HepG2 (cell line): ENCODE measurements around the gene DDAH1. TPM values are rescaled to one million over a fixed set of nuclear protein-coding genes. Genes with fewer than 3 reads are reported as not detected.

Experiments used
- ATAC-seq: fragments of 200-7000 bp; cut with Tn5 transposase; 3 replicates; pipeline ENCODE4 v1.9.1; 2020; ENCODE audit warnings: mild to moderate bottlenecking, moderate library complexity
- BruUV-seq: library from RNA; stranded (reverse); fragments of 400-500 nt; replicated peaks from 2 replicates; lab custom pipeline; 2021; lab: Mats Ljungman, UMichigan
- CTCF ChIA-PET: fragments of 300-600 bp; formaldehyde crosslinking; extraction: SDS; loops from one replicate; lab custom pipeline; 2021; ENCODE audit warnings: low total read pairs, inconsistent platforms, low intra/inter-chr PET ratio; lab: Yijun Ruan, JAX
- POLR2A ChIA-PET: fragments of 350-600 bp; sonication (Branson Sonifier 250); formaldehyde crosslinking; loops from one replicate; lab custom pipeline; 2020; ENCODE audit warnings: antibody characterized with exemption, inconsistent platforms; lab: Yijun Ruan, JAX
- DNase-seq: peaks from one replicate; pipeline ENCODE4 v3.0.0-alpha.2; 2015; ENCODE audit warnings: low spot score
- FAIRE-seq: peaks from 3 replicates; lab custom pipeline; 2011; peaks lifted over from hg19 to GRCh38; lab: Jason Lieb, UNC
- H2AFZ ChIP-seq: one replicate; pipeline ENCODE4 v1.6.1; 2011; ENCODE audit warnings: low read length, inconsistent platforms
- H3K27ac ChIP-seq: fragments of 300-600 bp; 3 replicates; pipeline ENCODE4 v1.8.0; 2011; ENCODE audit warnings: mixed run types, mild to moderate bottlenecking, mixed read lengths, low read length, inconsistent platforms; ENCODE audit not compliant: insufficient read depth; ENCODE audit errors: extremely low read length
- H3K27me3 ChIP-seq, 2 experiments: fragments of 200-600 bp in 1 of 2; 2 replicates in 1 of 2; 3 replicates in 1 of 2; pipeline versions ENCODE4 v1.6.0 to v1.8.0; 2011; ENCODE audit warnings: low read length in 2 of 2, mild to moderate bottlenecking in 2 of 2, moderate library complexity in 2 of 2, inconsistent platforms in 1 of 2; ENCODE audit not compliant: insufficient read depth in 2 of 2, control insufficient read depth in 1 of 2
- H3K36me3 ChIP-seq, 2 experiments: fragments of 200-600 bp in 1 of 2; replicated peaks in 1 of 2; 2 replicates in 1 of 2; 3 replicates in 1 of 2; pipeline versions ENCODE4 v1.5.1 to v1.8.0; 2011; ENCODE audit warnings: low read length in 2 of 2, inconsistent platforms in 1 of 2; ENCODE audit not compliant: insufficient read depth in 2 of 2, control insufficient read depth in 1 of 2
- H3K4me1 ChIP-seq: 2 replicates; pipeline ENCODE4 v1.5.1; 2012; ENCODE audit warnings: low read length, inconsistent platforms; ENCODE audit not compliant: insufficient read depth
- H3K4me2 ChIP-seq: 2 replicates; pipeline ENCODE4 v1.6.0; 2011; ENCODE audit warnings: low read depth, low read length, inconsistent platforms
- H3K4me3 ChIP-seq, 3 experiments: fragments of 200-600 bp in 1 of 3; sonication (generic), shearing (Covaris generic) in 1 of 3; replicated peaks in 1 of 3; 2 replicates each; pipeline ENCODE4 v1.5.1; 2011 to 2016; ENCODE audit warnings: low read length in 3 of 3, inconsistent platforms in 2 of 3, low read depth in 2 of 3, mild to moderate bottlenecking in 2 of 3, control low read depth in 1 of 3, mixed read lengths in 1 of 3; ENCODE audit not compliant: insufficient read depth in 1 of 3
- H3K79me2 ChIP-seq: one replicate; pipeline ENCODE4 v1.6.1; 2011; ENCODE audit warnings: low read length, inconsistent platforms; ENCODE audit not compliant: insufficient read depth
- H3K9ac ChIP-seq: 2 replicates; pipeline ENCODE4 v1.6.0; 2011; ENCODE audit warnings: mild to moderate bottlenecking, low read depth, low read length, inconsistent platforms; ENCODE audit not compliant: insufficient read depth
- H3K9me3 ChIP-seq: 2 replicates; pipeline ENCODE4 v1.5.1; 2012; ENCODE audit warnings: mild to moderate bottlenecking, low read length
- H4K20me1 ChIP-seq: 2 replicates; pipeline ENCODE4 v1.6.0; 2011; ENCODE audit warnings: inconsistent platforms, mild to moderate bottlenecking, low read length, moderate library complexity; ENCODE audit not compliant: insufficient read depth
- HMGXB3 ChIP-seq: sonication (generic); formaldehyde crosslinking; IDR thresholded peaks from 2 replicates; pipeline ENCODE4 v1.4.0; 2020; ENCODE audit warnings: missing genetic modification reagents, borderline replicate concordance
- MNT ChIP-seq: fragments of 450-650 bp; IDR thresholded peaks from 2 replicates; pipeline ENCODE4 v1.6.1; 2016
- SAFB2 ChIP-seq: sonication (generic); formaldehyde crosslinking; IDR thresholded peaks from 2 replicates; pipeline ENCODE4 v1.5.1; 2020; ENCODE audit warnings: missing genetic modification reagents, low read depth, mild to moderate bottlenecking, borderline replicate concordance
- YY1 ChIP-seq: IDR thresholded peaks from 2 replicates; pipeline ENCODE4 v1.6.1; 2011; ENCODE audit warnings: low read length, low read depth, moderate library complexity, mild to moderate bottlenecking; ENCODE audit not compliant: insufficient read depth, insufficient replicate concordance
- ZNF296 ChIP-seq: sonication (generic); formaldehyde crosslinking; conservative IDR thresholded peaks from 2 replicates; pipeline ENCODE4 v1.5.0; 2020; ENCODE audit warnings: mild to moderate bottlenecking, missing genetic modification reagents
- WGBS: methylation state at CpG from one replicate; pipeline ENCODE4 v1.1.6; 2017; ENCODE audit warnings: low lambda C conversion rate; 5-methylcytosine and 5-hydroxymethylcytosine counted together
- in situ Hi-C: cut with HindIII; loops from 2 replicates; pipeline ENCODE4 v1.10.0; 2017; ENCODE audit warnings: low pct_unique_long_range_greater_than_20kb; ENCODE audit not compliant: extremely low pct_ligation_motif_present
- intact Hi-C: fragments of 100-400 bp; cut with micrococcal nuclease; formaldehyde crosslinking; loops from one replicate; pipeline ENCODE4 v1.10.0; 2022; ENCODE audit not compliant: unreplicated experiment
- polyA plus RNA-seq, 8 experiments: library from polyadenylated mRNA; depleted of rRNA in 3 of 8; stranded (reverse) in 7 of 8; unstranded in 1 of 8; fragments of >200 nt; fragmentation: Illumina TruSeq in 4 of 8; extraction: Trizol in 4 of 8; gene quantifications; 2 replicates each; pipeline versions ENCODE4 v1.2.1 to v1.2.3, GENCODE V29; 2011 to 2016; ENCODE audit warnings: low read depth in 4 of 8, missing spikeins in 1 of 8, mixed read lengths in 1 of 8; ENCODE audit not compliant: insufficient read depth in 1 of 8
- total RNA-seq, 5 experiments: library from RNA; depleted of rRNA; stranded (reverse); fragments of >200 nt; fragmentation: Illumina TruSeq; extraction: Trizol; gene quantifications; 2 replicates each; pipeline ENCODE4 v1.2.3, GENCODE V29; 2016; ENCODE audit warnings: low read depth in 1 of 5

Gene DDAH1
- total and polyA plus RNA-seq, 2 of the 13 experiments (the other 11 are each of a cell fraction or from before 2014, with no cell fraction given), result 39.7 to 64.4 TPM

- BruUV-seq, result no TSS peak
- no peaks in the 10 kb centered on the region for H3K27me3 ChIP-seq
- no peak overlapping the region for H3K27ac ChIP-seq
Measured at GRCh38 chr1:85452948-85453347, 12.0 kb downstream of the DDAH1 start.

More at GRCh38 chr1:85452948-85453347, 12.0 kb downstream of the DDAH1 start:
- 97% methylated on average over 2 of the region's 2 CpGs for WGBS
- no peak overlapping the region for H3K9ac ChIP-seq
- FAIRE-seq (no peak), ATAC-seq (no peak)
- H3K79me2 ChIP-seq, result peaks cover 94% of the 10 kb centered on the region
- ChIA-PET POLR2A (no interaction called here), CTCF (no interaction called here)
- no peak overlapping the region for H3K4me2 ChIP-seq
- in situ Hi-C loops (no loop called here), intact Hi-C loops (no loop called here)
- H4K20me1 ChIP-seq, result peaks cover 4% of the 10 kb centered on the region; the same call in 1 of the 2 replicates
- H3K4me1 ChIP-seq, result peaks cover 39% of the 10 kb centered on the region
- peaks cover 0 to 7% of the 10 kb centered on the region in 2 experiments; a peak in 4 of 5 replicates for H3K36me3 ChIP-seq
- H2AFZ ChIP-seq, result no peak overlapping the region
- no peak overlapping the region for H3K4me3 ChIP-seq
- no peaks in the 10 kb centered on the region for H3K9me3 ChIP-seq
- no peak for TF ChIP-seq YY1
- no peak for TF ChIP-seq ZNF296 (CRISPR knock-in tag)
- TF ChIP-seq MNT, result no peak
- no peak for TF ChIP-seq SAFB2 (CRISPR knock-in tag)
- TF ChIP-seq HMGXB3 (CRISPR knock-in tag), result no peak
- TF ChIP-seq, all 625 proteins: peak for 0
- DNase-seq, result no peak
